Transverse colon (tissue), 4 donors: Measurements from ENCODE around the gene PASK. TPM values are rescaled to one million over a fixed set of nuclear protein-coding genes. Genes with fewer than 3 reads are reported as not detected.

Experiments
- DNase-seq: peaks from one replicate; pipeline ENCODE4 v3.0.0-alpha.2; 2019
- H3K27ac ChIP-seq, 4 donors: fragments of 200-600 bp; sonication (generic); 2 replicates each; pipeline ENCODE4 v1.5.1; 2016 to 2018; ENCODE audit warnings: inconsistent platforms in 4 of 4
- H3K27me3 ChIP-seq: fragments of 200-600 bp; sonication (generic); 2 replicates; pipeline ENCODE4 v1.5.1; 2017; ENCODE audit warnings: inconsistent platforms
- H3K36me3 ChIP-seq, 4 donors: fragments of 200-600 bp; sonication (generic); 2 replicates each; pipeline ENCODE4 v1.5.1; 2017 to 2019; ENCODE audit warnings: inconsistent platforms in 4 of 4
- H3K4me1 ChIP-seq, 4 donors: fragments of 200-600 bp; sonication (generic); 2 replicates each; pipeline ENCODE4 v1.5.1; 2017 to 2020; ENCODE audit warnings: inconsistent platforms in 4 of 4
- H3K4me3 ChIP-seq, 4 donors: fragments of 200-600 bp; sonication (generic); 1 replicate in 1 of 4; 2 replicates in 3 of 4; pipeline versions ENCODE4 v1.5.1 to v1.6.1; 2017 to 2019; ENCODE audit warnings: inconsistent platforms in 4 of 4
- H3K9me3 ChIP-seq, 2 donors: fragments of 200-600 bp; sonication (generic); 2 replicates each; pipeline ENCODE4 v1.5.1; 2017 to 2019; ENCODE audit warnings: inconsistent platforms in 2 of 2
- CTCF ChIP-seq, 5 experiments: fragments of 200-600 bp in 3 of 5; fragments of 450-650 bp in 2 of 5; sonication (generic) in 3 of 5; IDR thresholded peaks; 1 replicate in 2 of 5; 2 replicates in 3 of 5; pipeline ENCODE4 v1.5.1; 2016 to 2017; ENCODE audit warnings: antibody characterized with exemption in 5 of 5, inconsistent platforms in 3 of 5, mild to moderate bottlenecking in 2 of 5, moderate library complexity in 1 of 5
- EP300 ChIP-seq: sonication (generic); formaldehyde crosslinking; IDR thresholded peaks from one replicate; pipeline ENCODE4 v1.6.1; 2017; ENCODE audit warnings: antibody characterized with exemption, low read depth
- POLR2A ChIP-seq: fragments of 450-650 bp; IDR thresholded peaks from one replicate; pipeline ENCODE4 v1.6.1; 2016; ENCODE audit warnings: antibody characterized with exemption, mild to moderate bottlenecking, moderate library complexity
- POLR2AphosphoS5 ChIP-seq, 3 donors: sonication (generic); formaldehyde crosslinking; IDR thresholded peaks; one replicate each; pipeline ENCODE4 v1.6.1; 2016; ENCODE audit warnings: antibody characterized with exemption in 3 of 3
- WGBS, 2 donors: methylation state at CpG; one replicate each; pipeline ENCODE4 v1.1.5; 2018; ENCODE audit warnings: low coverage in 1 of 2; 5-methylcytosine and 5-hydroxymethylcytosine counted together
- in situ Hi-C, 4 donors: fragments of 200-750 bp; cut with MboI; loops; one replicate each; pipeline versions ENCODE4 v1.15.0 to v1.15.1; 2017; ENCODE audit warnings: low sequenced_read_pairs in 3 of 4, low pct_ligation_motif_present in 1 of 4, low pct_unique_long_range_greater_than_20kb in 1 of 4
- intact Hi-C: fragments of 100-400 bp; cut with DNase I; formaldehyde crosslinking; loops from one replicate; pipeline ENCODE4 v1.15.1; 2023; ENCODE audit warnings: low total_unique reads
- total RNA-seq, 4 donors: library from RNA; depleted of rRNA; stranded (reverse); fragments of >200 nt; gene quantifications; one replicate each; pipeline ENCODE4 v1.1.0, GENCODE V29; 2016

The PASK gene
- total RNA-seq, 4 donors from 2014 or later: 7.0 to 35.2 (median 19.1) TPM

- DNase-seq: no peak
- in situ Hi-C loops: no loop called here
- no peak for TF ChIP-seq POLR2AphosphoS5 (IDR thresholded peaks at IDR 0.05)
- TF ChIP-seq POLR2A: no peak
- TF ChIP-seq CTCF (IDR thresholded peaks at IDR 0.05): no peak
- no peak for TF ChIP-seq EP300
- H3K27me3 ChIP-seq: no peaks in the 10 kb centered on the region
- intact Hi-C loops: no loop called here
- peaks cover 0 to 64% (median 6%) of the 10 kb centered on the region in 4 donors for H3K36me3 ChIP-seq
- H3K4me3 ChIP-seq: no peak overlapping the region
- H3K4me1 ChIP-seq: peaks cover 0 to 5% (median 0%) of the 10 kb centered on the region in 4 donors
- no peaks in the 10 kb centered on the region for H3K9me3 ChIP-seq
- no peak overlapping the region for H3K27ac ChIP-seq
- WGBS, 2 donors: 84 to 89% methylated on average over 6 to 22 of the region's 22 CpGs
Measured at GRCh38 chr2:241091734-241092445, 57.4 kb downstream of the PASK start.

GRCh38 chr2:241091201-241091600, 58.1 kb downstream of the PASK start:
- Histone ChIP-seq H3K4me3 (no peak overlapping the region), H3K4me1 (peaks cover 0 to 5% (median 0%) of the 10 kb centered on the region in 4 donors), H3K9me3 (no peaks in the 10 kb centered on the region), H3K36me3 (peaks cover 0 to 58% (median 6%) of the 10 kb centered on the region in 4 donors), H3K27me3 (no peaks in the 10 kb centered on the region), H3K27ac (no peak overlapping the region)
- WGBS, 2 donors: 86% methylated on average over 10 of the region's 10 CpGs; no CpG with 5 or more reads in 1 of the 2 donors
- no peak for DNase-seq
- intact Hi-C loops (no loop called here), in situ Hi-C loops (no loop called here)
- TF ChIP-seq POLR2A (no peak), POLR2AphosphoS5 (IDR thresholded peaks at IDR 0.05) (no peak), EP300 (no peak), CTCF (IDR thresholded peaks at IDR 0.05) (no peak)

- TF ChIP-seq POLR2A (no peak), EP300 (no peak), POLR2AphosphoS5 (IDR thresholded peaks at IDR 0.05) (no peak), CTCF (IDR thresholded peaks at IDR 0.05) (no peak)
- WGBS, 2 donors: 74 to 84% methylated on average over 6 to 20 of the region's 20 CpGs
- H3K4me1 ChIP-seq: no peaks in the 10 kb centered on the region
- H3K4me3 ChIP-seq: no peak overlapping the region
- H3K9me3 ChIP-seq: no peaks in the 10 kb centered on the region
- in situ Hi-C loops (no loop called here), intact Hi-C loops (no loop called here)
- H3K27me3 ChIP-seq: no peaks in the 10 kb centered on the region
- DNase-seq: no peak
- H3K27ac ChIP-seq: no peak overlapping the region
- H3K36me3 ChIP-seq: peaks cover 0 to 45% (median 6%) of the 10 kb centered on the region in 4 donors
Measured at GRCh38 chr2:241088791-241089732, 60.2 kb downstream of the PASK start.

- no peaks in the 10 kb centered on the region for H3K4me1 ChIP-seq
- H3K27ac ChIP-seq: no peak overlapping the region
- intact Hi-C loops (no loop called here), in situ Hi-C loops (no loop called here)
- no peaks in the 10 kb centered on the region for H3K27me3 ChIP-seq
- no peaks in the 10 kb centered on the region for H3K9me3 ChIP-seq
- no peak overlapping the region for H3K4me3 ChIP-seq
- WGBS, 2 donors: 76% methylated on average over 8 of the region's 8 CpGs; no CpG with 5 or more reads in 1 of the 2 donors
- no peak for DNase-seq
- TF ChIP-seq POLR2A (no peak), EP300 (no peak), CTCF (IDR thresholded peaks at IDR 0.05) (no peak), POLR2AphosphoS5 (IDR thresholded peaks at IDR 0.05) (no peak)
- H3K36me3 ChIP-seq: peaks cover 0 to 39% (median 6%) of the 10 kb centered on the region in 4 donors
Measured at GRCh38 chr2:241088376-241088775, 60.9 kb downstream of the PASK start.
